ENCODE results near the gene POC1A.

GRCh38 chr3:52140000-52140399 lies 14.2 kb downstream of the POC1A start:
- TF ChIP-seq CTCF (conservative IDR thresholded peaks at IDR 0.05; ENCODE audit: low read depth, low read length) (no peak), EZH2 (IDR thresholded peaks at IDR 0.05; ENCODE audit: low read length, unreplicated experiment) (no peak), EZH2phosphoT487 (IDR thresholded peaks at IDR 0.05; ENCODE audit: borderline replicate concordance, low read length) (no peak)
